Tibial nerve (tissue), 4 donors: ENCODE results near the gene REXO1. TPM values are rescaled to one million over a fixed set of nuclear protein-coding genes. Genes with fewer than 3 reads are reported as not detected.

Source experiments
- DNase-seq, 2 donors: peaks; one replicate each; pipeline ENCODE4 v3.0.0-alpha.2; 2019; ENCODE audit warnings: low spot score in 2 of 2
- H3K27ac ChIP-seq, 4 donors: fragments of 200-600 bp; sonication (generic) in 3 of 4; one replicate each; pipeline ENCODE4 v1.5.1; 2017 to 2019; ENCODE audit warnings: mild to moderate bottlenecking in 1 of 4
- H3K27me3 ChIP-seq, 2 donors: fragments of 200-600 bp; sonication (generic) in 1 of 2; one replicate each; pipeline versions ENCODE4 v1.5.1 to v1.6.0; 2017 to 2019
- H3K36me3 ChIP-seq, 3 donors: fragments of 200-600 bp; sonication (generic); one replicate each; pipeline ENCODE4 v1.5.1; 2018 to 2019
- H3K4me1 ChIP-seq, 4 donors: fragments of 200-600 bp; sonication (generic) in 3 of 4; one replicate each; pipeline ENCODE4 v1.5.1; 2017 to 2019
- H3K4me3 ChIP-seq, 4 donors: fragments of 200-600 bp; sonication (generic) in 3 of 4; one replicate each; pipeline ENCODE4 v1.5.1; 2017 to 2019; ENCODE audit warnings: mild to moderate bottlenecking in 1 of 4, moderate library complexity in 1 of 4
- H3K9me3 ChIP-seq, 4 donors: fragments of 200-600 bp; sonication (generic) in 3 of 4; one replicate each; pipeline ENCODE4 v1.5.1; 2017 to 2019
- EP300 ChIP-seq, 2 donors: sonication (generic); formaldehyde crosslinking; IDR thresholded peaks; one replicate each; pipeline ENCODE4 v1.6.1; 2017; ENCODE audit warnings: antibody characterized with exemption in 2 of 2, mild to moderate bottlenecking in 1 of 2
- POLR2A ChIP-seq, 2 donors: fragments of 450-650 bp; IDR thresholded peaks; one replicate each; pipeline ENCODE4 v1.6.1; 2017; ENCODE audit warnings: antibody characterized with exemption in 2 of 2, mild to moderate bottlenecking in 2 of 2, moderate library complexity in 2 of 2
- WGBS, 2 donors: methylation state at CpG; one replicate each; pipeline ENCODE4 v1.1.5; 2018; 5-methylcytosine and 5-hydroxymethylcytosine counted together
- total RNA-seq, 4 donors: library from RNA; depleted of rRNA; stranded (reverse); fragments of >200 nt; gene quantifications; one replicate each; pipeline ENCODE4 v1.1.0, GENCODE V29; 2016
- TF ChIP-seq, protein P1 (sequence below), 5 experiments: fragments of 200-600 bp in 3 of 5; fragments of 450-650 bp in 2 of 5; sonication (generic) in 3 of 5; IDR thresholded peaks; one replicate each; pipeline ENCODE4 v1.5.1; 2016 to 2019; ENCODE audit warnings: antibody characterized with exemption in 5 of 5, mild to moderate bottlenecking in 3 of 5, moderate library complexity in 2 of 5

REXO1 gene
- total RNA-seq, 4 donors from 2014 or later, result 17.9 to 87.3 (median 31.1) TPM

- Histone ChIP-seq H3K4me3 (no peak overlapping the region), H3K4me1 (peaks cover 0 to 32% (median 14%) of the 10 kb centered on the region in 4 donors), H3K27me3 (no peaks in the 10 kb centered on the region), H3K27ac (no peak overlapping the region), H3K9me3 (no peaks in the 10 kb centered on the region), H3K36me3 (peaks cover 0 to 20% (median 0%) of the 10 kb centered on the region in 3 donors)
- no peak for DNase-seq
- 78 to 87% methylated on average over 8 of the region's 8 CpGs for WGBS, 2 donors
- TF ChIP-seq, protein P1, sequence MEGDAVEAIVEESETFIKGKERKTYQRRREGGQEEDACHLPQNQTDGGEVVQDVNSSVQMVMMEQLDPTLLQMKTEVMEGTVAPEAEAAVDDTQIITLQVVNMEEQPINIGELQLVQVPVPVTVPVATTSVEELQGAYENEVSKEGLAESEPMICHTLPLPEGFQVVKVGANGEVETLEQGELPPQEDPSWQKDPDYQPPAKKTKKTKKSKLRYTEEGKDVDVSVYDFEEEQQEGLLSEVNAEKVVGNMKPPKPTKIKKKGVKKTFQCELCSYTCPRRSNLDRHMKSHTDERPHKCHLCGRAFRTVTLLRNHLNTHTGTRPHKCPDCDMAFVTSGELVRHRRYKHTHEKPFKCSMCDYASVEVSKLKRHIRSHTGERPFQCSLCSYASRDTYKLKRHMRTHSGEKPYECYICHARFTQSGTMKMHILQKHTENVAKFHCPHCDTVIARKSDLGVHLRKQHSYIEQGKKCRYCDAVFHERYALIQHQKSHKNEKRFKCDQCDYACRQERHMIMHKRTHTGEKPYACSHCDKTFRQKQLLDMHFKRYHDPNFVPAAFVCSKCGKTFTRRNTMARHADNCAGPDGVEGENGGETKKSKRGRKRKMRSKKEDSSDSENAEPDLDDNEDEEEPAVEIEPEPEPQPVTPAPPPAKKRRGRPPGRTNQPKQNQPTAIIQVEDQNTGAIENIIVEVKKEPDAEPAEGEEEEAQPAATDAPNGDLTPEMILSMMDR (IDR thresholded peaks at IDR 0.05), result no peak
- TF ChIP-seq POLR2A (IDR thresholded peaks at IDR 0.05) (no peak), EP300 (IDR thresholded peaks at IDR 0.05) (no peak)
Observed at GRCh38 chr19:1866693-1867348, 18.5 kb upstream of the REXO1 start.

- H3K27me3 ChIP-seq, result no peaks in the 10 kb centered on the region
- TF ChIP-seq, protein P1 (IDR thresholded peaks at IDR 0.05), result no peak
- no peak for TF ChIP-seq POLR2A (IDR thresholded peaks at IDR 0.05)
- TF ChIP-seq EP300 (IDR thresholded peaks at IDR 0.05), result no peak
- no peak for DNase-seq
- 82 to 83% methylated on average over 11 to 17 of the region's 17 CpGs for WGBS, 2 donors
- peak overlapping the region; percentile 81 to 94 (median 90) for H3K27ac ChIP-seq
- H3K9me3 ChIP-seq, result no peaks in the 10 kb centered on the region
- peaks cover 0 to 34% (median 28%) of the 10 kb centered on the region in 4 donors for H3K4me1 ChIP-seq
- peaks cover 0 to 6% (median 0%) of the 10 kb centered on the region in 3 donors for H3K36me3 ChIP-seq
- peak overlapping the region in 3 of 4 donors; percentile 59 to 90 (median 70) for H3K4me3 ChIP-seq
Observed at GRCh38 chr19:1865172-1866010, 17.1 kb upstream of the REXO1 start.

DNA sequence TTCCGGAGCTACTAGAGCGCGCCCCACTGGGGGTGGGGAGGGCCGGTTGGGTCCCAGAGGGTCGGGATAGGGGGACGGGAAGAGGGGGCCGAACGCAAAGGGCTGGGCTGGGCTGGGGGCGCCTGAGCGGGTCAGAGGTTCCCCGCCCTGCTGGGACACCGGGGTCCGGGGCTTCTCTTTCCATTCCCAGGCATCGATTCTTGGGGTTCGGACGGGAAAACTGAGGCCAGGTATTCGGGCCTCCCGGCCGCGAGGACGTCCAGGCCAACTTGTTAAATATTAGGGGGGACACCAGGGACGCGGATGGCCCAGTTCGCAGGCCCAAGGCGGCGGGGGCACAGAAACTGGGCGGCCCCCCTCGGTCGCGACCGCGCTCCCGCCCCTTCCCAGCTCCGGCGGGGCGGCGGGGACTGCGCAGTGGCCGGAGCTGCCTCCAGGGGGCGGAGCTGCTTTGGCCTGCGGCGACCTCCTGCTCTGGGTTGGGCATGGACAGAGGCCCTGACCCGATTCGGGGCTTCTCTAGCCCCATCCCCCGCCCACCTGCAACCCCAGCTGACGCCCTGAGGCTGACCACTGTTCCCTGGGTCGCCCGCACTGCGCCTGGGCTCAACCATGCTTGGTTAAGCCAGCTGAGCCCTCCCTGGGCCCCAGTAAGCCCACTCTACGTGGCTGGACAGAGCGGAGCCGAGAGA is 16.3 kb upstream of the REXO1 start:
- no peaks in the 10 kb centered on the region for H3K9me3 ChIP-seq
- peak overlapping the region; percentile 81 to 94 (median 90) for H3K27ac ChIP-seq
- TF ChIP-seq POLR2A (IDR thresholded peaks at IDR 0.05), result peak in 1 of 2 donors; percentile 11
- peak in 1 of 2 donors; percentile 9 for TF ChIP-seq EP300 (IDR thresholded peaks at IDR 0.05)
- TF ChIP-seq, protein P1 (IDR thresholded peaks at IDR 0.05), result peak; percentile 74 to 92 (median 83)
- no peak for DNase-seq
- no peaks in the 10 kb centered on the region for H3K36me3 ChIP-seq
- peaks cover 0 to 42% (median 36%) of the 10 kb centered on the region in 4 donors for H3K4me1 ChIP-seq
- H3K4me3 ChIP-seq, result peak overlapping the region; percentile 59 to 90 (median 76)
- no peaks in the 10 kb centered on the region for H3K27me3 ChIP-seq
- WGBS, 2 donors, result 8 to 21% methylated on average over 15 to 22 of the region's 52 CpGs

- H3K36me3 ChIP-seq, result no peaks in the 10 kb centered on the region
- peak overlapping the region; percentile 81 to 94 (median 90) for H3K27ac ChIP-seq
- H3K4me1 ChIP-seq, result peaks cover 0 to 50% (median 41%) of the 10 kb centered on the region in 4 donors
- H3K27me3 ChIP-seq, result no peaks in the 10 kb centered on the region
- peak; percentile 72 for DNase-seq
- peak overlapping the region; percentile 59 to 90 (median 76) for H3K4me3 ChIP-seq
- 0% methylated on average over 13 to 16 of the region's 115 CpGs for WGBS, 2 donors
- TF ChIP-seq, protein P1 (IDR thresholded peaks at IDR 0.05), result no peak
- TF ChIP-seq POLR2A (IDR thresholded peaks at IDR 0.05) (no peak), EP300 (IDR thresholded peaks at IDR 0.05) (peak in 1 of 2 donors; percentile 60)
- H3K9me3 ChIP-seq, result no peaks in the 10 kb centered on the region
Observed at GRCh38 chr19:1863638-1864479, 15.6 kb upstream of the REXO1 start.
